ENCODE measurements around the gene CEP57L1.
"Not testable (repeated sequence)": the region's sequence is repeated elsewhere in the genome, so short reads cannot be mapped to it uniquely, and the experiment has no call there.

CEP57L1 gene

GRCh38 chr6:109075934-109076333 is 19.4 kb upstream of the CEP57L1 start:
- no peak for DNase-seq

DNA sequence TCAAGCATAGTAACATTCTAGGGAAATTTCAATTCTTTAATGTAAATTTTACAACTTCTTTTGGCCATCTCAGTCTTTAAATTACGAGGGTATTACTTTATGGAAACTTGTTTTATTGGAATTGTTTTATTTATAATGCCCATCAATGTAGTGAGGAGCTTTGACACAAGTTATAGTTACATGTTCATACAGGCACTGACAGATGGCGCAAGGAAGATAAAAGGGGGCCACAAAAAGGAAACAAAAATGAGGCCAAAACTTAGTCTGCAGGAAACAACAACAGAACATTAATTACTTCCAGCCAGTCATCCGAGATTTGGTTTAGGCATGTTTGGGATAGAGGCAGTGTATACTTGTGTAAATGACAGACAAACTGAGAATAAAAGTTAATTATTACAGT is 18.9 kb upstream of the CEP57L1 start:
- DNase-seq, result no peak

DNA sequence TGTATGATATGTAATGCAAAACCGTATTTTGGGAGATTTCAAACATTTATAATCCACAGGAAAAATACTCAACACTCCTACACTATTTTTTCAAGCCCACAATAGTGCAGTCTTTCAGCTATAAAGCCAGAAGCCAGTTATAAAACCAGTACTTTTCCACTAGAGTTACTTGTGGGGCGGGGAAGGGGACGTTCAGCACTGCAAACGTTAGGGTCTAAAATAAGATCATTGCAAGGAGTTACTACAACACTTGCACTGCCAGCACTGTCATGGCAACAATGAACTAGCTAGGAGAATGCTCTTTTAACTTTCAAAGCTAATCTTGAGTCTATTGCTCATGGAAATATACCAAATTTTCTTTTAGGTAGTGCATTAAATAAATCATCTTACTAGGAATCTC is 15.3 kb upstream of the CEP57L1 start:
- no peak for DNase-seq

DNA sequence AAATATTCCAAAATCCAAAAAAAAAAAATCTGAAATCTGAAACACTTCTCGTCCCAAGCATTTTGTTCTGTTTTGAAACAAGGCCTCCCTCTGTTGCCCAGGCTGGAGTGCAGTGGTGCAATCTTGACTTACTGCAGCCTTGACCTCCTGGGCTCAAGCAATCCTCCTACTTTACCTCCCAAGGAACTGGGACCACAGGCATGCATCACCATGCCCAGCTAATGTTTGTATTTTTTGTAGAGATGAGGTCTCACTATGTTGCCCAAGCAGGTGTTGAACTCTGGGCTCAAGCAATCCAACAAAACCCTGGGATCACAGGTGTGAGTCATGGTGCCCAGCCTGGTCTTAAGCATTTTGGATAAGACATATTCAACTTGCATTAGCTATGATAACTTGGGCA is 14.3 kb upstream of the CEP57L1 start:
- no peak for DNase-seq

GRCh38 chr6:109081516-109082187 is 13.7 kb upstream of the CEP57L1 start:
- no peak for DNase-seq

DNA sequence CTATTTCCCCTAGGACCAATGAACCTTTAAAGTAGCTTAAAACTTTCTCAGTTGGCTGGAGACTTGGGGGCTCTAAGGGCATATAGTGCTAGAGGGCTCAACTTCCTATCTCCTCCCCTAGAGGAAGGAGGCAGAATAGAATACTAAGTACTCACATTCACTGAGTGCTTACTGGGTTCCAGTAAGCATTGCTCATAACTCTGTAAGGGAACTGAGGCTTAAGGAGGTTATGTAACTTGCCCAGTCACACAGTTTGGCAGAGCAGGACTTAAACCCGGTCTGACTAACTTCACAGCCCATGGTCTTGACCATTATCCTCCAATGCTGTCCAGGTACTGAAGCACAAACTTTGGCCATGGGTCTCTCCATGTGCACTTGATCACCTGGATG is 13.1 kb upstream of the CEP57L1 start:
- DNase-seq, result no peak

- no peak for DNase-seq
Observed at GRCh38 chr6:109083657-109084056, 11.7 kb upstream of the CEP57L1 start.

DNA sequence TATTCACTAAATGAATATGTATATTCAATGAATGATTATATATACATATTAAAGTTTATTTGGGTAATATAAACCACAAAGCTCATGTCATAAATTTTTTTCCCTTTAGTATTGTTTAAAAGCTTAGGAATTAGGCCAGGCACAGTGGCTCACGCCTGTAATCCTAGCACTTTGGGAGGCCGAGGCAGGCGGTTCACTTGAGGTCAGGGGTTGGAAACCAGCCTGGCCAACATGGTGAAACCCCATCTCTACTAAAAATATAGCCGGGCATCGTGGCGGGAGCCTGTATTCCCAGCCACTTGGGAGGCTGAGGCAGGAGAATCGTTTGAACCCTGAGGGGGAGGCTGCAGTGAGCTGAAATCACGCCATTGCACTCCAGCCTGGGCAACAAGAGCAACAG is 11.2 kb upstream of the CEP57L1 start:
- not testable (repeated sequence) for DNase-seq

- no peak for DNase-seq
Observed at GRCh38 chr6:109087661-109088264, 7.5 kb upstream of the CEP57L1 start.

DNA sequence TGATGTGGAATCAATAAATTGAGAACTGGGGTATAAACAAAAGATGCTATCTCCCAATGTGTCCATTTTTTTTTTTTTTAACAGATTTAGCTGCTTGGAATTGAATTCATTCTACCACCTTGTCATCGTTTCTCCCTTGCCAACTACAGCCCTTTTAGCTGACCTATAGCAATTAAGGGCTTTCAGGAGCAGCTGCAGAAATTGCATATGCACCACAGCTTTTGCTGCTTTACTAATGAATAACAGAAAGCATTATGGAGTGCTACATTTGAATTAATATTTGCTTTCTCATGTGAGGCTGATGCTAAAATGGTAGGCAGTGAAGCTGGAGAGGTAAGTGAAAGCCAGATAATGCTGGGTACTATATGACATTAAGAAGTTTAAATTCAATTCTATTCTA is 6.3 kb upstream of the CEP57L1 start:
- DNase-seq, result no peak

GRCh38 chr6:109091314-109092024 is 3.8 kb upstream of the CEP57L1 start:
- DNase-seq, result no peak

- no peak for DNase-seq
Observed at GRCh38 chr6:109092074-109092473, 3.2 kb upstream of the CEP57L1 start.

GRCh38 chr6:109093732-109094415 is 1.4 kb upstream of the CEP57L1 start:
- DNase-seq, result no peak

DNA sequence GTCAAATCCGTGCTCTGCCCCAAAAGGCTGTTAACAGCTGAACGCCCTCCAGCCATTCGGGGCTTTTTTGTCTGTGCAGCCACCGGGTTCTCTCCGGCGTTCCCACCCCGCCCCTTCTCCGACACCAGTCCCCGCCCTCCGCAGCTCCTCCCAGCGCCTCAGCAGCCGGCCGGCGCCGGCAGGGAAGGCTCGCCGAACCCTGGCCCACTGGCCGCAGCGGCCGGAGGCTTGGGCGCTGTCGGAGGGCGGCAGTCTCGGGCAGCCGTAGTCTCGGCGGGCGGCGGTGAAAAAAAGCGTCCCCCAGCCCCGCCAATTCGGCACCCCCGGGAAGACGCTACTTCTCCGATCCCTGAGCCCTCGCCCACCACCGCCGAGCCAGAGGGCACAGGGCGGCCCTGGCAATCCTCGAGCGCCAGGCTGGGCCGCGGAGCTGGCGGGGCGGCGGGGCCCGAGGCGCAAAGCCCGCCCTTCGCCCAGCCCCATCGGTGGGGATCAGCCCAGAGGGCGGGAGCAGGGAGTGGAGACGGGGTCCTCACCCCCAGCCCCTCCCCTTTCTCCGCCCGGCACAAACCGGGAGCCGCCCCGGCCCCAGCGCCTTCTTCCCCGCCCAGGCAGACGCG is 781 bp upstream of the CEP57L1 start, which contains the start of gene SESN1:
SESN1 (minus strand) TSS at position 431 of the 620 bp plus-strand sequence. CDS start 773 bp downstream, outside the sequence.
- peak; percentile 52 to 89 for DNase-seq

DNA sequence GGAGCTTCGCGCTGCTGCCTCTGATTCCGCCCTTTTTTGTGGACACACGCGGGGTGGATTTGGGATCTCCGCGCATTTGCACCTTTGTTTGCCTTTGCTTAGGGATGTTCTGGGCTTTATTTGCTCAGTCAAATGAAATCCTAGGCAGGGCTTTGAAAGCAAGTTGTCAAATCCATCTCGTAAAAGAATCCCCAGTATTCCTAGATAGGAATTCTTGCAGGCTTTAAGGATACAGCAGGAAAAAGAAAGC is 453 bp downstream of the CEP57L1 start:
- DNase-seq, result no peak

- DNase-seq, result no peak
Observed at GRCh38 chr6:109096208-109096607, 901 bp downstream of the CEP57L1 start.

- no peak for DNase-seq
Observed at GRCh38 chr6:109097661-109098060, 2.4 kb downstream of the CEP57L1 start.

- no peak for DNase-seq
Observed at GRCh38 chr6:109102762-109103161, 7.5 kb downstream of the CEP57L1 start.

- no peak for DNase-seq
Observed at GRCh38 chr6:109103942-109104341, 8.6 kb downstream of the CEP57L1 start.

DNA sequence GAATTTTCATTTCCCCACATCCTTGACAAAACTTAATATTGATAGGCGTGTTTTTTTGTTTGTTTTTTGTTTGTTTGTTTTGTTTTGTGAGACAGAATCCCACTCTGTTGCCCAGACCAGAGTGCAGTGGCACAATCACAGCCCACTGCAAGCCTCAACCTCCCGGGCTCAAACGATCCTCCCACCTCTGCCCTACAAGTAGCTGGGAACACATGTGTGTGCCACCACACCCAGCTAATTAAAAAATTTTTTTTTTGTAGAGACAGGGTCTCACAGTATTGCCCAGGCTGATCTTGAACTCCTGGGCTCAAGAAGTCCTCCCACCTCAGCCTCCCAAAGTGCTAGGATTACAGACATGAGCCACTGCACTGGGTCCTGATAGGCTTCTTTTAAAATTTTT is 9.2 kb downstream of the CEP57L1 start:
- DNase-seq, result no peak

DNA sequence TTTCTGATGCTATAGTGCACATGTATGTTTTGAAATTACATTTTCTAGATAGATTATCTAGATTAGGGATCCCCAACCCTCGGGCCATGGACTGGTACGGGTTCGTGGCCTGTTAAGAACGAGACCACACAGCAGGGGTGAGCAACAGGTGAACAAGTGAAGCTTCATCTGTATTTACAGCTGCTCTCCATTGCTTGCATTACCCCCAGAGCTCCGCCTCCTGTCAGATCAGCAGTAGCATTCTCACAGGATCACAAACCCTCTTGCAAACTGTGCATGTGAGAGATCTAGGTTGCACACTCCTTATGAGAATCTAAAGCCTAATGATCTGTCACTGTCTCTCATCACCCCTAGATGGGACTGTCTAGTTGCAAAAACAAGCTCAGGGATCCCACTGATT is 10.4 kb downstream of the CEP57L1 start:
- DNase-seq, result peak; percentile 11 to 28

- DNase-seq, result not testable (repeated sequence)
Observed at GRCh38 chr6:109109663-109110062, 14.4 kb downstream of the CEP57L1 start.

DNA sequence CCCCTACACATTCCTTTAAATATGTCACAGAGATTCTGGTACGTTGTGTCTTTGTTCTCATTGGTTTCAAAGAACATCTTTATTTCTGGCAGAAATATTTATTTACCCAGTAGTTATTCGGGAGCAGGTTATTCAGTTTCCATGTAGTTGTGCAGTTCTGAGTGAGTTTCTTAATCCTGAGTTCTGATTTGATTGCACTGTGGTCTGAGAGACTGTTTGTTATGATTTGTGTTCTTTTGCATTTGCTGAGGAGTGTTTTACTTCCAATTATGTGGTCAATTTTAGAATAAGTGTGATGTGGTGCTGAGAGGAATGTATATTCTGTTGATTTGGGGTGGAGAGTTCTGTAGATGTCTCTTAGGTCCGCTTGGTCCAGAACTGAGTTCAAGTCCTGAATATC is 17.4 kb downstream of the CEP57L1 start:
- not testable (repeated sequence) for DNase-seq

Data from SHP77 (cell line).